Activated CD4-positive, alpha-beta T cell treated with anti-CD3 and anti-CD28 coated beads, Interleukin-2, amount 50 U/mL, for 16 hours (primary cell): Measurements from ENCODE around the gene CIART.
"Not testable (repeated sequence)": the region's sequence is repeated elsewhere in the genome, so short reads cannot be mapped to it uniquely, and the experiment has no call there.

Experiments
- DNase-seq: peaks from one replicate; pipeline ENCODE4 v3.0.0-alpha.2; 2020

The CIART gene

GRCh38 chr1:150311762-150312161 is 29.4 kb downstream of the CIART start:
- DNase-seq: no peak

- not testable (repeated sequence) for DNase-seq
Measured at GRCh38 chr1:150314691-150315090, 32.3 kb downstream of the CIART start.

- no peak for DNase-seq
Measured at GRCh38 chr1:150320667-150320978, 38.3 kb downstream of the CIART start.

- DNase-seq: peak; percentile 8
Measured at GRCh38 chr1:150321826-150322166, 39.4 kb downstream of the CIART start.

GRCh38 chr1:150322310-150322709 is 40.0 kb downstream of the CIART start:
- peak; percentile 70 for DNase-seq

- DNase-seq: no peak
Measured at GRCh38 chr1:150332651-150333290, 50.4 kb downstream of the CIART start.
